Panc1 (cell line): ENCODE measurements around the gene KIRREL3. TPM values are rescaled to one million over a fixed set of nuclear protein-coding genes. Genes with fewer than 3 reads are reported as not detected.

Experiments used
- ATAC-seq: fragments of 200-7000 bp; cut with Tn5 transposase; 2 replicates; pipeline ENCODE4 v1.9.1; 2020; ENCODE audit warnings: mild to moderate bottlenecking, moderate library complexity
- BruUV-seq: library from RNA; stranded (reverse); fragments of 400-500 nt; replicated peaks from 2 replicates; lab custom pipeline; 2021; lab: Mats Ljungman, UMichigan
- CTCF ChIA-PET: fragments of 300-600 bp; sonication (Branson Sonifier 250); formaldehyde crosslinking; loops from one replicate; lab custom pipeline; 2022; ENCODE audit warnings: antibody characterized with exemption; lab: Charles Lee
- POLR2A ChIA-PET: fragments of 300-600 bp; sonication (Branson Sonifier 250); formaldehyde crosslinking; loops from one replicate; lab custom pipeline; 2022; ENCODE audit warnings: antibody characterized with exemption; lab: Charles Lee
- DNase-seq: peaks from one replicate; pipeline ENCODE4 v3.0.0-alpha.2; 2010; ENCODE audit warnings: low read depth, low spot score
- H3K27ac ChIP-seq: 2 replicates; pipeline ENCODE4 v1.5.1; 2011; ENCODE audit warnings: mild to moderate bottlenecking, low read length, inconsistent platforms
- H3K27me3 ChIP-seq: fragments of 200-500 bp; sonication (Bioruptor generic); 2 replicates; pipeline ENCODE4 v1.6.0; 2014; ENCODE audit warnings: low read length, inconsistent platforms; ENCODE audit not compliant: control insufficient read depth, insufficient read depth
- H3K36me3 ChIP-seq: fragments of 200-500 bp; sonication (Bioruptor generic); 2 replicates; pipeline ENCODE4 v1.5.1; 2014; ENCODE audit warnings: inconsistent platforms, mild to moderate bottlenecking, low read length, moderate library complexity; ENCODE audit not compliant: control insufficient read depth, insufficient read depth
- H3K4me1 ChIP-seq: 2 replicates; pipeline ENCODE4 v1.5.1; 2011; ENCODE audit warnings: inconsistent platforms, mild to moderate bottlenecking, low read length, moderate library complexity; ENCODE audit not compliant: control insufficient read depth, insufficient read depth
- H3K4me3 ChIP-seq, 2 experiments: 2 replicates each; pipeline ENCODE4 v1.5.1; 2011 to 2012; ENCODE audit warnings: low read depth in 2 of 2, low read length in 2 of 2, mild to moderate bottlenecking in 2 of 2, inconsistent platforms in 1 of 2, moderate library complexity in 1 of 2
- H3K9me3 ChIP-seq: fragments of 200-500 bp; sonication (Bioruptor generic); 2 replicates; pipeline ENCODE4 v1.5.1; 2014; ENCODE audit warnings: low read depth, mild to moderate bottlenecking, inconsistent platforms, low read length, moderate library complexity; ENCODE audit not compliant: control insufficient read depth, insufficient read depth
- CTCF ChIP-seq: fragments of 450-650 bp; IDR thresholded peaks from 2 replicates; pipeline ENCODE4 v1.5.1; 2017; ENCODE audit warnings: mild to moderate bottlenecking
- POLR2AphosphoS5 ChIP-seq: IDR thresholded peaks from 2 replicates; pipeline ENCODE4 v1.6.1; 2012; ENCODE audit warnings: mild to moderate bottlenecking, low read depth, low read length, moderate library complexity
- REST ChIP-seq, 2 experiments: IDR thresholded peaks; 2 replicates each; pipeline ENCODE4 v1.6.1; 2011 to 2012; ENCODE audit warnings: low read depth in 2 of 2, control low read depth in 1 of 2, low read length in 1 of 2, mild to moderate bottlenecking in 1 of 2, moderate library complexity in 1 of 2; ENCODE audit not compliant: insufficient read depth in 1 of 2
- SIN3A ChIP-seq: IDR thresholded peaks from 2 replicates; pipeline ENCODE4 v1.6.1; 2012; ENCODE audit warnings: low read depth, mild to moderate bottlenecking, low read length, moderate library complexity, borderline replicate concordance; ENCODE audit not compliant: insufficient read depth
- TCF7L2 ChIP-seq: IDR thresholded peaks from 2 replicates; pipeline ENCODE4 v1.6.1; 2011; ENCODE audit warnings: mild to moderate bottlenecking, low read depth, low read length, inconsistent platforms
- in situ Hi-C: cut with HindIII; loops from 2 replicates; pipeline ENCODE4 v1.10.0; 2016; ENCODE audit warnings: low sequenced_read_pairs, low pct_unique_long_range_greater_than_20kb
- intact Hi-C: fragments of 100-400 bp; cut with micrococcal nuclease; formaldehyde crosslinking; loops from one replicate; pipeline ENCODE4 v1.10.0; 2022; ENCODE audit not compliant: unreplicated experiment
- total RNA-seq: library from RNA; stranded (reverse); gene quantifications from one replicate; pipeline ENCODE4 v1.2.1, GENCODE V29; 2021; ENCODE audit not compliant: unreplicated experiment

Gene KIRREL3
- total RNA-seq, 1 experiment from 2014 or later = 0.36 TPM

- TF ChIP-seq CTCF = no peak
- TF ChIP-seq SIN3A = no peak
- TF ChIP-seq POLR2AphosphoS5 = no peak
- TF ChIP-seq REST (IDR thresholded peaks at IDR 0.05; ENCODE audit: insufficient read depth in 1 of 2, low read depth in 2 of 2, low read length in 1 of 2) = no peak
- TF ChIP-seq TCF7L2 = no peak
- POLR2A ChIA-PET = no interaction called here
- Histone ChIP-seq H3K27ac (no peak overlapping the region), H3K27me3 (peaks cover 11% of the 10 kb centered on the region), H3K9me3 (no peaks in the 10 kb centered on the region), H3K36me3 (no peaks in the 10 kb centered on the region), H3K4me1 (no peaks in the 10 kb centered on the region), H3K4me3 (no peak overlapping the region)
- no peak for DNase-seq
- intact Hi-C loops (no loop called here), in situ Hi-C loops (no loop called here)
- CTCF ChIA-PET = no interaction called here
- no peak for ATAC-seq
- BruUV-seq = no TSS peak
Observed at GRCh38 chr11:126843096-126843495, 157.5 kb downstream of the KIRREL3 start.

DNA sequence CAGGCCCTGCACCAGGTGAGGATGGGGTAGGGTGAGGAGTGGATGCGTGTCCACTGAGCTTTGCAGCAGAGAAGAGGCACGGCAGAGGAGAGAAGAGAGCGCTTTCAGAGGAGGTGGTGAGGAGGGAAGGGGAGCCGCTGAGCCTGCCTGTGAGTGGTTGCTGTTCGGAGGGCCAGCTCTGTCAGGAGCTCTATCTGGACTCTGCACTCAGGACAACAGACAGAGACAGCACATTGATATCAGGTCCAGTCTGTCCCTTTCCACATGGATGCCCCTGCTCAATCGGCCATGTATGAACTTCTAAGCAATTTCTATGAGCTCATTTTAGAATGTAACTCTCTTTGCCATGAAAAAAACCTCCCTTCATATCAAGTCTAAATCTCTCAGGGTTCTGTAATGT, 158.6 kb downstream of the KIRREL3 start:
- CTCF ChIA-PET = no interaction called here
- no TSS peak for BruUV-seq
- no peak overlapping the region for H3K4me3 ChIP-seq
- no peaks in the 10 kb centered on the region for H3K9me3 ChIP-seq
- H3K4me1 ChIP-seq = no peaks in the 10 kb centered on the region
- in situ Hi-C loops = no loop called here
- no peaks in the 10 kb centered on the region for H3K36me3 ChIP-seq
- intact Hi-C loops = no loop called here
- no peak for ATAC-seq
- no peak for DNase-seq
- H3K27ac ChIP-seq = no peak overlapping the region
- TF ChIP-seq CTCF (no peak), TCF7L2 (no peak), REST (IDR thresholded peaks at IDR 0.05; ENCODE audit: insufficient read depth in 1 of 2, low read depth in 2 of 2, low read length in 1 of 2) (no peak), SIN3A (no peak), POLR2AphosphoS5 (no peak)
- H3K27me3 ChIP-seq = peaks cover 16% of the 10 kb centered on the region
- POLR2A ChIA-PET = no interaction called here
